Activated naive CD8-positive, alpha-beta T cell treated with anti-CD3 and anti-CD28 coated beads, Interleukin-2, amount 50 U/mL, for 16 hours (primary cell): ENCODE measurements around the gene CLCN7.

Source experiments
- DNase-seq: peaks from one replicate; pipeline ENCODE4 v3.0.0-alpha.2; 2020; ENCODE audit warnings: low read depth, low spot score

Gene CLCN7

DNA sequence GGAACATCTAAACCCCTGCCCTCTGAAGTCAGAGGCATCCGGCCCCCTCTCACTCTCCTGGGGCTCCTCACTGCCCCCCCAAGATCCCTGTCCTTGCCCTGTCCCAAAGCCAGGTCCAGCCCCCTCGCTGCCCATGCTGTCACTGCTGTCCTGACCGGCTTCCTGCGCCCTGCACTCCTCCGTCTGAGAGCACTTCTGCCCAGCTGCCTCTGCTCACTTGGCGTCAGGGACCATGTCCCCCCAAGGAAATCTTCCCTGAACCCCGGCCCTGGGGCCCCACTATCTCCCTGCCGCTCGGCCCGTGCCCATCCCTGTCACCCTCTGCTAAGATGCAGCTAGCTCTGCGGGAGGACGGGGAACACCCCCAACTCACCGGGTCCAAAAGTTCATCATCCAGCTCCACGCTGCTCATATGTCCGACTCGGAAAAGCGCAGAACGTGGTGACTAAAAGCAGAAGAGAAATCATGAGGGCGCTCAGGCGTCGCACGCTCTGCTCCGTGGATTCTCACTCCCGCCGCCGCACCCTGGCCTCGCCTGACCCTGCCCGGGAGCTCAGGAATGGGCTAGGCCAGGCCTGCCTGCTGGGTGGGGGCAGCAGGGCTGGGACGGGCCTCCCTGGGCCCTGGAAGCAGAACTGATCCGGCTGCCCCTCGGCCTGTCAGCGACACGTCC is 9.8 kb downstream of the CLCN7 start:
- DNase-seq, result no peak

DNA sequence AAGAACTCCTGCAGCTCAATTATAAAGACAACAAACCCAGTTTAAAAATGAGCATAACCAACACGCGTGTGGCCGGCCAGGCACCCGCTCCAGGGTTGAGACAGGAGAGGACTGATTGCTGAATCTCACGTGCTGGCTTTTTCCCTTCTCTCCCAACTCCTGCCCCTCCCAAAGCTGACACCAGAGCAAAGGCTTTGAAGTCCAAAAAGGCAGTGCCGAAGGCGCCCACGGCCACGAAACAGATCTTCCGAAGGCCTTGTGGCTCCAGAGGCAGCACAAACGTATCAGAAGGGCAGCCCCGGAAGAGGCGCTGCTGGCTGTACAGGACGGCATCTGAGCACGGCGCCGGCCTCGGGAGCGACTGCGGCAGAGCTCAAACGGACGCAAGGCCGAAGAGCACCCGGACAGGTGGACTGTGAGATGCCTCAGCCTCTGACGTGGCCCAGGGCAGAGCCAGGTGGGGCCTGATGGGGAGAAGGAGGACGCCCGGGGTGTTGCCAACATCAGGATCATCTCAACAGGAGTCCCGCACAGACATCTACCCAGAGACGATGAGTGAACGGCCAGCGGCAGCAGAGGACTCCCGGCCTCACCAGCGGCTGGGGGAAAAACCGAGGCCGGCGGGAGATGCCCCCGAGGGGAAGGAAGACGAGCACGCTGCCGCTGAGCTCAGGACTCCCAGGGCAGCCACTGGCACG is 10.5 kb downstream of the CLCN7 start:
- no peak for DNase-seq

DNA sequence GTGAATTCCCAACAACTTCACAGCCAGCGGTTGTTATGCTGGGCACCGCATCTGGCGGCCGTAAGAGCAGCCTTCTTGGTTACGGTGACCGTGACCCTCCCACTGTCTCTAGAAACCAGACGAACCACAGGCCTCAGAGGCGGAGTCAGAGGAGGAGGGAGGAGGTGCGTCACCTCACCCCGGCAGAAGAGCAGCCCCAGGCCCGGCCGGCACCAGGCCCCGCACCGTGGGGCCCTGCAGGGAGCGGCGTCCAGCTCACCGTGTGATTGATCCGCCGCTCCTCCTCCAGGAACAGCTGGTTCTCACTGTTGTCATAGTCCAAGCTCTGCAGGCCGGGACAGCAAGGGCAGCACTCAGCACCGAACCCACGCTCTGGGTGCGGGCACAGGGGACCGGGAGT is 13.7 kb downstream of the CLCN7 start:
- no peak for DNase-seq

DNA sequence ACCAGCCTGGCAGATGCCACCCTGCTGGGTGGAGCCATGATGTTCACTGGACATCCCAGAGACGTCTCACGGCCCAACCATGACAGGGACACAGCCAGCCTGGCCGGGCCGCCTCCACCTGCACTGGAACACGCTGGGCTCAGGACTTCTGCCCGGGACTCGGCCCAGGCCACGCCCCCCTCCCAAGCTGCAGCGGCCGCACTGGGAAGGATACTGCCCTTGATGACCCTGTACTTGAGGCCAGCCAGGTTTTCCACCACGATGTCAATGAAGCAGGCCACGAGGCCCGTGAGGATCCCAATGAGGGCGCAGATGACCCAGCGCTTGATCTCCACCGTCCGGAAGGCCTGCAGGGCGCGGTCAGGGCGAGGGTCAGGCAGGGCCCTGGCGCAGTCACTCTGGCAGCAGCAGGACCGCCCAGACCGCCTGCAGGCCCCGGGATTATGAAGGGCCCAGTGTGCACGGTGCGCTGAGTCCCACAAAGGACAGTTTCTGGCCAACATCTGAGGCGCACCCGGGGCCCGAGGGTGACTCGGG is 14.2 kb downstream of the CLCN7 start:
- no peak for DNase-seq

DNA sequence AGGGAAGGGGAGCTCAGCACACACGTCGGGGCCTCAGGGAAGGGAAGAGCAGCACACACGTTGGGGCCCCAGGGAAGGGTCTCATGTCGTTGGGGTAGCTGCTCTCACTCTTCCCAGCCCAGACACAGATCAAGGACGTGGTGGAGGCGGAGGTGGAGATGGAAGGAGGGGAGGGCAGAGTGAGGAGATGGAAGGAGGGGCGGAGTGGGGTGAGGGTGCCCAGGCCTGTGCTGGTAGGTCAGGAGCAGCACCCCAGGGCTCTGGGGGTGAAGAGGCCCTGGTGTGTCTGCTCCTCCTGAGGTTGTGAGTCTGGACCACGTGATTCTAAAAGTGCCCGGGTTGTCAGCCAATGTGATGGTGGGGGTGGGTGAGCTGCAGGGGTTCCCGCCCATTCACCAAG is 14.9 kb downstream of the CLCN7 start:
- DNase-seq, result no peak

DNA sequence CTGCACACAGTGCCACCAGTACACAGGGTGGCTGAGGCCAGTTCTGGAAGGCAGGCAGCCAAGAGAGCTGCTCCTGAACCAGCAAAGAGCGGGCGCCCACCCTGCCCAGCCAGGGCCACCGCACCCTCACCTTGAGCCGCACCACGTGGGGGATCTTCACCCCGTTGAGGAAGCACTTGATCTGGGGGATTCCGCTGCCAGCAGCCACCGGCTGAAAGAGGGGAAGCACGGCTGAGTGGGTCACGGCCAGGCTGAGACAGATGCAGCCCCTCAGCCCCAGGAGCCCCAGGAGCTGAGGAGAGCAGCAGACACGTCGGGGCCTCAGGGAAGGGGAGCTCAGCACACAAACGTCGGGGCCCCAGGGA is 15.9 kb downstream of the CLCN7 start:
- DNase-seq, result no peak

DNA sequence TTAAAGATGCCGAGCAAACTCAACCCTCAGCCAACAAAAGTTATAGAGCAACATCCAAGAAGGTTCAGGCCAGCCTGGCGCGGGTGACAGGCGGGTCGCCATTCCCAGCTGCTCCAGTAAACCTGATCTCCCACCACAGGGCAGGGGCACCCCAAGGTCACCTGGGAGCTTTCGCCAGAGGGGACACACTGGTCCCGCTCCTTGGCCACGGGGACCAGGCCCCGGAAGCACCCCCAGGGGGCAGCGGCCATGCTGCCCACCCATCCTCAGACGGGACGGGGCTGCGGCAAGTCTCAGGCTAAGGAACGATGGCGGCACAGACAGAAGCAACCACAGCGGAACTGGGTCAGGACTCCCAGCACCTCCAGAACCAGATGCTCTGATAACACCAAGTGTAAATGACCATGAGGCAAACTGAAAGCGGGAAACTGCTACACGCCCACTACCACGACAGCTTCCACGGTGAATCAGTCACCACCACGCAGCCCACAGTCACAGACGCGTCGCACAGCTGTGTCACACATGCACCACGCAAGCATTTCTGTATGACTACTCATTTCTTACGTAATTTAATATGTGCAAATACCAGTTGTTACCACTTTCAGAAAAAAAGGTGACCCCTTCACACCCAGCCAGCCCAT is 16.4 kb downstream of the CLCN7 start:
- DNase-seq, result no peak

DNA sequence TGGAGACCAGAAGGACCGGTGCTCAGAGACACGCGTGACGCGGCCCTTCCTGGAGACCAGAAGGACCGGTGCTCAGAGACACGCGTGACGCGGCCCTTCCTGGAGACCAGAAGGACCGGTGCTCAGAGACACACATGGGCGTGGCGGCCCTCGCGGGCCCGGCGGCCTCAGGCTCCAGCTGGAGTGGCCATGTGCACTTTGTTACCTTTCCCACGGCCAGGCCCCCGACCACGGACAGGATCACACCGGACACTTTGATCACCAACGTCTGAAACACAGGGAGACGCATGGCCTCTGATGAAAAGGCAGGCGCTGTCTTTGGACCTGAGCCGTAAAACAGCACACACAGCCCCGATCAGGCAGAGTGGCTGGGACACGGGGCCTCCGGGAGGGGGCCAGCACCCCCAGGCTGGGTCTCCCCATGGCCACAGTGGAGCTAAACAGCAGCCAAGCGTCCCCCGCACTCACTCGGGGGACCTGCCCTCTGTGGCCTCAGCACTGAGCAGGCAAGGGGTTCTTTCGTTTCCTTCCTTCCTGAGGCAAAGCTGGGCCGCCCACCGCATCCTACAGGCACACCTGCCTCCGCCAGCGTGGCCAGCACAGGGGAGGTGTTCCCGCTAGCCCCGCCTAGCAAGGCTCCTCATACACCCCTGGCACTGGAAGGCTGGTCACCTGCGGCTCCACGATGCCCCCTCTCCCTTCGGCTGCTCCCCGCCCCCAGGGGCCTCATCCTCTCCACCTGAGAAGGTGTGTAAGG is 17.2 kb downstream of the CLCN7 start:
- no peak for DNase-seq

DNA sequence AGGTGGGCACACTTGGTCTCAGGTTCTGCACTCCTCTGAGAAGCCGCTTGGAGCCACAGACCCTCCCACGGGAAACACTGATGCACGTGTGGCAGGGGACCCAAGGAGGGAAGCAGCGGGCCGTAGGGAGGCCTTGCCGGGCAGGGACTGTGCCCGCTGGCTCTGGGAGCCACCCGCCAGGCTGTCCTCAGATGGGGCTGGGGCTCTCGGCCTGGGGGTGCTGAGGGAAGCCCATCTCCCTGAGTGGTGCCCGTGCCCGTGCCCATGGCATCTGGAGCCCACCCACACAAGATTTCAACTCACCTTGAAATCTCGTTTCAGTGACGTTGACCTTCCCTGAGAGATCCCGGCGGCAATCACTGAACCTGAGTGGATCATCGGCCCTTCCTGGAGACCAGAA is 17.9 kb downstream of the CLCN7 start:
- DNase-seq, result no peak

DNA sequence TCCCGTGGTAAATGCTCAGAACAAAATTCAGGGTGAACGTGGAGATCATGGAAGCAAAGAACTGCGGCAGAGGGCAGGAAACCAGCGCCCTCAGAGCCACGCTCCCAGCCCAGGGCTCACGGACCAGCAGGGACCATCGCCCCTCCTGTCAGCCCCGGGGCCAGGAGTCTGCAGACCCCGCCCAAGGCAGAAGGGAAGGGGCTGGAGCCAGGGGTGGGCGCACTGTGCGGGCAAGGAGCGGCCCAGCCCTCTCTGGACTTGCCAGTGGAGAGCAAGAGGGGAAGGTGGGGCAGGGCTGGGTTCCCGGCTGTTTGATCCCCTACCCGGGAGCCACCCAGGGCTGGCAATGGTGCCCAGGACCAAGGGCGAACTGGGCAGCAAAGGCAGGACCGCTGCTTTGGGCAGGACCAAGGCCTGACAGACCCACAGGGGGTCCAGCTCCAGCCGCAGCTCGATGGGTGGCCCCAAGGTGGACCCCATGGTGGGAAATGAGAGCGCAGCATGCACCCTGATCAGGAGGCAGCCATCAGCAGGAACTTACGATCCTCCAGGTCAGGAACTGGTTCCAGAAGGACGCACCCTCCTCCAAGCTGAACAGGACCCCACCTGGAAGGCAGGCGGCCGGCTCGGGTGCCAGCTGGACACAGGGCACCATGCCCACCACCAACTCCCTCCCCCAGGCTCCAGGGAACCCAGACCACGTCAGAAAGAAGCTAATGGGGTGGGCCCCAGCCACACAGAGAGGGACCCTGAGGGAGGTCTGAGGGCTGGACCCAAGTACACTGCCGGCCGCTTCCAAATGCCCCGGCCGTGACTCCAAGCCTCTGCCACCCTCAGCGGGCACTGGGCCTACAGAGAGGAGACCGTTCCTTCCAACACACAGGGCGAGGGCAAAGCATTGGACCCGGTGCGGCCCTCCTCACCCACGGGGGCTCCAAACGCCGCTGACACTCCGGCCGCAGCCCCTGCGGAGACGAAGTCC is 19.3 kb downstream of the CLCN7 start:
- DNase-seq, result no peak

DNA sequence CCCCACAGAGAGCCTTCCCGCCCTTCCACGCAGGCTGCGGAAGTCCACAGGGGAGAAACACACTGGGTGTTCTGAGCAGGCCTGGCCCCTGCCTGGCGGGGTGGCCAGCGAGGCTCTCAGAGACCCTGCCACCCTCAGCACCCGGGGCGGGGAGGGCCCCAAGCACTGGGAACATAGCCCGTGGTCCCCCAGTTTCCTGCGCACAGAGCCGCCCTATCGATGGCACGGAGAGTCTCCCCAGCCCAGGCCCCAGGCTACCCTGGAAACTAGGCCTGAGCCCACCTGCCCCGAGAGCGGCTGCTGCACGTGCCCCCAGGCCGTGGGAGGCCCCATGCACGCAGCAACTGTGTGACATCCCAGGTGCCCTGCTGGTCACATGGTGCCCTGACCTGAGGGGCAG is 20.3 kb downstream of the CLCN7 start:
- no peak for DNase-seq

DNA sequence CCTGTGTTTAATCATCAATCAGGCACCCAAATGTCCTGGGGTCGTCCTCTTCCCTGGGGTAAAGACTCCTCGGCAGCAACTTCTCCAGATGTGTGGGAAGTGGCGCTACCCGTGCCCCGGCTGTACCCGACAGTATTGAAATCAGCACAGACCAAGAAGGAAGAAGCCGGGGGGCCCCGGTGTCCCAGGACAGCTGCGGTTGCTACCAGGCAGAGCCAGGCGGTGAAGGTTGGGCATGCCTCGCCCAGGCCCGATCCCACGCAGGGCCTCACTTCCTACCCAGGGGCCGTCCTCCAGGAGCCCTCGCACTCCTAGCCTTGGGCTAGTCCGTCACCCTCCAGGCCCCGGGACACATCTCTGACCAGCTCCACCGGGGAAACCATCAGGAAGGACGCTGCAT is 21.5 kb downstream of the CLCN7 start:
- DNase-seq, result no peak

DNA sequence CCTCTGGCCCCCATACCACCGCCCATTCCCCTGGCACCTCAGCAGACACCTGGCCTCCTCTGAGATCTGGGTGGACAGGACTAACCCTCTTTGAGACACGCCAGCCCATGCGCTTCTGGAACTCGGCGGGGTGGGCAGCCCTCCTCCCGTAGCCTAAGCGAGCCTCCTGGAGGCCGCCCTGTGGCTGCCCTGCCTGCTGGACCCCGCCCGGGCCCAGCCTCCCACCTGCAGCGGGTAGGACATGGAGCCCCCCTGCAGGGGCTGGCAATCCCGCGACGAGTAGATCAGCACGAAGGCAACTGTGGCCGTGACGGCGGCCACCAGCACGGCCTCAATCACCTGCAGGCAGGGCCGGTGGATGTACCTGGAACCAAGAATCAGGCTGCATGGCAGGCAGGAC is 22.3 kb downstream of the CLCN7 start:
- DNase-seq, result no peak

DNA sequence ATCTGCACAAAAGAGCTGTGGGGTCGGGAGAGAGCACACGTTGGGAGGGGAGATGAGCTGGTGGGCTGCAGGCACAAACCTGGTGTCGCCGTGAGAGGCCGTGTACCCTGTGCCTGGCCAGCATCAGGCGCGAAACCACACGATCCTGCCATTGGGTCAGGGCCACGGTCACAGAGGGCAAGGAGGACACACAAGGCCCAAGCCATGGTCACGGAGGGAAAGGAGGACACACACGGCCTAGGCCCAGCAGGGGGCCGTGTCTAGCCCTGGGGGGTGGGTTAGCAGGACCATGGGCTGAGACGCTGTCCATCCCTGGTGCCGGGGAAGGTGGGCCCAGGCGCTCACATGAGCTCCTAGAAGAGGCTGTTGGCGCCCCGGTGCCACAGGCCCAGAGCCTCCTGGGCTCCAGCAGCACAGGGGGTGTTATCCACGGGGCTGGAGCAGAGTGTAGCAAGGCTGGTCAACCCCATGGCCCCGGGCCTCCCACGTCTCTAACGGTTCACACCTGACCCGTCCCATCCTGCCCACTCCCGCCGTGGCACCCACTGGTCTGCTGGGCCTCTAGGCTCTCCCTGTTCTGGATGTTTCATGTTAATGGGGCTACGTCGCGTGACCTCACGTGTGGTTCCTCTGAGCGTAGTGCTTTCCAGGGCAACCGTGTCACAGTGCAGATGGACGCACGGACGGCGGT is 23.0 kb downstream of the CLCN7 start:
- DNase-seq, result no peak

DNA sequence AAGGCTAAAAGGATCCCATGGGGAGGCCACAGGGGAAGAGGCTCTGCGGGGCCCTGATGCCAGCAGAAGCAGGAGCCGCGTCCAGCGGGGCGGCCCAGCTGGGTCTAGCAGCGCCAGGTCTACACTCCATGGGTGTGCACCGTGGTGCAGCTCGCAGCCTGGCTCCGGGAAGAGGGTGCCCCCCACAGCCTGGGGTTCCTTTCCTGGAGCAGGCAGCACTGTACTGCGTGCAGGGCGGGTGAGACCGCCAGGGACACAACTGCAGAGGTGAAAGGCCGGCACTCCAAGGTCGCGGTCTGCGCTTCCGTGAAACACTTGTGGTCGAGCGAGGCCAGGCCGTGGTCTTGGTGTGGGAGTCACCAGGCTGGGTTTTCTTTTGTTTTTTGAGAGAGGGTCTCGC is 24.0 kb downstream of the CLCN7 start:
- no peak for DNase-seq

DNA sequence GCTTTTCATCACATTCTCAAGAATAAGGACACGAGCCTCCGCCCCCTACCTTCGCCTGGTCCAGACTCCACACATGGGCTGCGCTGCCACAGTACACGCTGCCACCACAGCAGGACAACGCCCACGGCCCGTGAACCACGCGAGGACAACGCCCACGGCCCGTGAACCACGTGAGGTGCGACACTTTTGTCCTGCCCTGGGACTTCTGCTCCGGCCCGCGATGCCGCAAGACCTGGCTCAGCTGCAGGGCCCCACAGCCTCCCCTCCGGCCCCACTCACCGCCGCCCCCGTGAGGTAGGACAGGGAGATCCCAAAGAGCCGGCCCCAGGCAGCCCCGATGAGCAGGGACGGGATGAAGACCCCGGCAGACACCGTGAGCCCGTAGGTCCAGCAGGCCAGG is 24.6 kb downstream of the CLCN7 start:
- no peak for DNase-seq

DNA sequence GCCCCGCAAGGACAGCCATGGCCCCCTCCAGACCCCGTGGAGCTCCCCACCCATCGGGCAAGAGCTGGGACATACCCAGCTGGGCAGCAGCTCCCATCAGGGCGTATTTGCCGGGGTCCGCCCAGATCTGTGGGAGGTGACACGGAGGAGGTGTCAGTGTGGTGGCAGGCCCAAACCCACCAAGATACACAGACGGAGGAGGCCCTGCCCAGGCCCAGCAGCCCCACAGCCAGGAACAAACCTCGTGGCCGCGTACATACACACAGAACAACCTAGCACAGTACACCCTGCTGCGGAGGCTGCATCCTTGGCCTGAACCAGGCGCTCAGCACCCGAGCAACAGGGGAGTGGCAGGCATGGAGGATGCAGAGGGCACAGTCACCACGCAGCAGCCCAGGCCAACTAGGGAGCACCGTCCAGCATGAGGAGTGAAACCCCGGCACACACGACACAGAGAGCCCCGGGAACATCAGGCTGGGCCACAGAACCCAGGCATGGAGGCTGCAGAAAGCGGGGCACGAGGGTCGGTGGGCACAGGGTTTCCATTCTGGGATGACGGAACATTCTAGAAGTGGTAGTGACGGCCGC is 25.5 kb downstream of the CLCN7 start:
- DNase-seq, result no peak

DNA sequence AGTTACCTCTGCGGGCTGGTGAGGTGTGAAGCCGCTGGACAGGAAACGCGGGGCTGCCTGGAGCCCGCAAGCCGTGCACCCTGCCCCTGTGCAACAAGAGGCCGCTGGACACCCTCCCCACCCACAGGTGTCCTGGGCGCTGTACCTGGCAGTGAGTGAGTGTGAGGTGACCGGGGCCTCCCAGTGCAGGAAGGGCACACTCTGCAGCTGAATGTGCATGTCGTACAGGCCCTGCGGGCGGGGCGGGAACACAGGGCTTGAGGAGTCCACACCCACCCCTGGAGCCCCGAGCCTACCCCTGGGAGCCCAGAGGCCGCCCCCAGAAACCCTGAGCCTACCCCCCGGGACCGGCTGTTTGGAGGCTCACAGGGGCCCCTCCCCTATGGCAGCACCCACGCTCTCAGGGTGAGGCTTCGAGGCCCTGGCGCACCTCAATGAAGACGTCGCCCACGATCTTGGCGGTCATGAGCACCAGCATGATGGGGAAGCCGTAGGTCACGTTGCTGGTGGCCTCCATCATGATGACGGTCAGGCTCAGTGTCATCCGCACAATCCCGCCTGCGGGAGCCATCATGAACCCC is 26.2 kb downstream of the CLCN7 start:
- no peak for DNase-seq

DNA sequence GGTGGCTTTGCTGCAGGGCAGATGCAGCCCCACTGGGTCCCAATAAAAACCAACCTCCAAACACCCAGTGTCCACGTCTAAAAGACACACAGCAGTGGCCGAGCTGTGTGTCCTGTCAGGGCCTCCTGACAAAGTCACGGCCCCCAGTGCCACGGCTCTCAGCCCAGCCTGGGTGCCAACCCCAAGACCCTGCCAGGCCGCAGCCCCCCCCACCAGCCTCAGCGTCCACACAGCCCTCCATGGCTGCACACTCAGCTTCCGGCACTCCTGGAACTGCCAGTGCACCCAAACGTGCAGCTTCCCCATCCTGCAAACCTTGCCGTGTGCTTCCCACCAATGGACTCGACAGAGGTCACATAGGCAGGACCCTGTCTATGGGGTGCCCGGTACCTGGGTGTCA is 26.9 kb downstream of the CLCN7 start:
- DNase-seq, result no peak
